GM19043 (cell line): Measurements from ENCODE around the gene SASH1.

Experiments used
- ATAC-seq: cut with Tn5 transposase; IDR thresholded peaks from one replicate; pipeline ENCODE4 v1.9.1; 2021; ENCODE audit warnings: low read depth; ENCODE audit not compliant: unreplicated experiment

The SASH1 gene

GRCh38 chr6:148427333-148427732, 84.7 kb downstream of the SASH1 start:
- ATAC-seq: no peak

GRCh38 chr6:148429423-148429822, 86.8 kb downstream of the SASH1 start:
- no peak for ATAC-seq

GRCh38 chr6:148430897-148431296, 88.3 kb downstream of the SASH1 start:
- no peak for ATAC-seq

- ATAC-seq: no peak
Observed at GRCh38 chr6:148431413-148431812, 88.8 kb downstream of the SASH1 start.

GRCh38 chr6:148431840-148432239, 89.2 kb downstream of the SASH1 start:
- ATAC-seq: no peak

GRCh38 chr6:148432462-148433195, 90.0 kb downstream of the SASH1 start:
- ATAC-seq: no peak

GRCh38 chr6:148435386-148435785, 92.7 kb downstream of the SASH1 start:
- ATAC-seq: no peak

GRCh38 chr6:148436466-148436865, 93.8 kb downstream of the SASH1 start:
- ATAC-seq: no peak

GRCh38 chr6:148438632-148439031, 96.0 kb downstream of the SASH1 start:
- no peak for ATAC-seq

- ATAC-seq: no peak
Observed at GRCh38 chr6:148440016-148440415, 97.4 kb downstream of the SASH1 start.

- ATAC-seq: no peak
Observed at GRCh38 chr6:148440877-148441453, 98.3 kb downstream of the SASH1 start.

GRCh38 chr6:148441454-148441911, 98.8 kb downstream of the SASH1 start:
- no peak for ATAC-seq

- no peak for ATAC-seq
Observed at GRCh38 chr6:148443798-148444560, 101.3 kb downstream of the SASH1 start.

GRCh38 chr6:148445116-148445515, 102.5 kb downstream of the SASH1 start:
- ATAC-seq: no peak

- no peak for ATAC-seq
Observed at GRCh38 chr6:148445620-148446019, 103.0 kb downstream of the SASH1 start.

- no peak for ATAC-seq
Observed at GRCh38 chr6:148446681-148447080, 104.0 kb downstream of the SASH1 start.

- no peak for ATAC-seq
Observed at GRCh38 chr6:148447521-148448230, 105.0 kb downstream of the SASH1 start.

- ATAC-seq: no peak
Observed at GRCh38 chr6:148448369-148449012, 105.9 kb downstream of the SASH1 start.

- no peak for ATAC-seq
Observed at GRCh38 chr6:148450866-148451265, 108.2 kb downstream of the SASH1 start.

GRCh38 chr6:148451690-148452089, 109.1 kb downstream of the SASH1 start:
- peak; percentile 78 for ATAC-seq
